ENCODE data around the gene MASP1. TPM values are rescaled to one million over a fixed set of nuclear protein-coding genes. Genes with fewer than 3 reads are reported as not detected.
"Not testable (repeated sequence)": the region's sequence is repeated elsewhere in the genome, so short reads cannot be mapped to it uniquely, and the experiment has no call there.

Gene MASP1
- total and polyA plus RNA-seq, 2 donors (not counting 1 experiment from before 2014, with no cell fraction given), result not detected

GRCh38 chr3:187242900-187243299, 48.6 kb downstream of the MASP1 start:
- H3K79me2 ChIP-seq (ENCODE audit: control insufficient read depth, insufficient read depth, low read length), result no peaks in the 10 kb centered on the region
- no peak overlapping the region for H3K27ac Mint-ChIP-seq
- no peak overlapping the region for H3K4me3 Mint-ChIP-seq
- no peaks in the 10 kb centered on the region for H4K20me1 ChIP-seq (ENCODE audit: control insufficient read depth, insufficient read depth, low read length, poor library complexity, severe bottlenecking)
- peaks cover 0 to 6% (median 0%) of the 10 kb centered on the region in 4 experiments for H3K27me3 ChIP-seq (replicated peaks in 1 of 4; ENCODE audit: control extremely low read depth in 1 of 4, control insufficient read depth in 3 of 4, insufficient read depth in 4 of 4, low read length in 3 of 4)
- H3K4me1 Mint-ChIP-seq, result peaks cover 3% of the 10 kb centered on the region
- H3K4me3 ChIP-seq (ENCODE audit: control extremely low read depth in 1 of 5, extremely low read depth in 1 of 5, insufficient read depth in 1 of 5, low read depth in 2 of 5, low read length in 4 of 5), result no peak overlapping the region
- H3K4me2 ChIP-seq (replicated peaks; ENCODE audit: low read depth, low read length, poor library complexity, severe bottlenecking), result no peak overlapping the region
- DNase-seq (no peak), ATAC-seq (ENCODE audit: low read depth) (no peak)
- no peak for TF ChIP-seq CTCF (IDR thresholded peaks at IDR 0.05)
- no peak for TF ChIP-seq EZH2 (IDR thresholded peaks at IDR 0.05; ENCODE audit: borderline replicate concordance, insufficient read depth, low read depth, low read length, poor library complexity, severe bottlenecking)
- WGBS (ENCODE audit: insufficient coverage), result 93% methylated on average over 2 of the region's 4 CpGs
- ChIA-PET CTCF (no interaction called here), POLR2A (no interaction called here)
- intact Hi-C loops (cut with micrococcal nuclease), result no loop called here
- H3K9me3 ChIP-seq (ENCODE audit: control extremely low read depth in 1 of 3, control insufficient read depth in 2 of 3, insufficient read depth in 1 of 3, low read length in 2 of 3), result no peaks in the 10 kb centered on the region
- no peaks in the 10 kb centered on the region for H3K36me3 ChIP-seq (replicated peaks in 1 of 2; ENCODE audit: control extremely low read depth in 1 of 2, control insufficient read depth in 1 of 2, extremely low read depth in 1 of 2, insufficient read depth in 2 of 2, low read length in 1 of 2)
- H3K27me3 Mint-ChIP-seq, result peaks cover 14% of the 10 kb centered on the region
- H3K9me3 Mint-ChIP-seq (ENCODE audit: insufficient read depth), result no peaks in the 10 kb centered on the region
- no peaks in the 10 kb centered on the region for H3K4me1 ChIP-seq (ENCODE audit: control insufficient read depth in 2 of 2, insufficient read depth in 2 of 2, low read length in 2 of 2)
- H2AFZ ChIP-seq (ENCODE audit: insufficient read depth, low read depth, low read length, poor library complexity, severe bottlenecking), result no peak overlapping the region
- no peak overlapping the region for H3K27ac ChIP-seq (ENCODE audit: low read length in 2 of 2)
- no peak overlapping the region for H3K9ac ChIP-seq (ENCODE audit: low read length)

- H3K9me3 Mint-ChIP-seq (ENCODE audit: insufficient read depth), result no peaks in the 10 kb centered on the region
- no peak for DNase-seq
- H3K4me1 Mint-ChIP-seq, result peaks cover 3% of the 10 kb centered on the region
- H3K27ac Mint-ChIP-seq, result no peak overlapping the region
- Histone ChIP-seq H3K79me2 (ENCODE audit: control insufficient read depth, insufficient read depth, low read length) (no peaks in the 10 kb centered on the region), H2AFZ (ENCODE audit: insufficient read depth, low read depth, low read length, poor library complexity, severe bottlenecking) (no peak overlapping the region), H4K20me1 (ENCODE audit: control insufficient read depth, insufficient read depth, low read length, poor library complexity, severe bottlenecking) (no peaks in the 10 kb centered on the region), H3K27me3 (replicated peaks in 1 of 4; ENCODE audit: control extremely low read depth in 1 of 4, control insufficient read depth in 3 of 4, insufficient read depth in 4 of 4, low read length in 3 of 4) (peaks cover 0 to 6% (median 0%) of the 10 kb centered on the region in 4 experiments), H3K4me1 (ENCODE audit: control insufficient read depth in 2 of 2, insufficient read depth in 2 of 2, low read length in 2 of 2) (no peaks in the 10 kb centered on the region), H3K4me3 (ENCODE audit: control extremely low read depth in 1 of 5, extremely low read depth in 1 of 5, insufficient read depth in 1 of 5, low read depth in 2 of 5, low read length in 4 of 5) (no peak overlapping the region), H3K27ac (ENCODE audit: low read length in 2 of 2) (no peak overlapping the region), H3K4me2 (replicated peaks; ENCODE audit: low read depth, low read length, poor library complexity, severe bottlenecking) (no peak overlapping the region), H3K9me3 (ENCODE audit: control extremely low read depth in 1 of 3, control insufficient read depth in 2 of 3, insufficient read depth in 1 of 3, low read length in 2 of 3) (no peaks in the 10 kb centered on the region), H3K36me3 (replicated peaks in 1 of 2; ENCODE audit: control extremely low read depth in 1 of 2, control insufficient read depth in 1 of 2, extremely low read depth in 1 of 2, insufficient read depth in 2 of 2, low read length in 1 of 2) (no peaks in the 10 kb centered on the region), H3K9ac (ENCODE audit: low read length) (no peak overlapping the region)
- ChIA-PET POLR2A (no interaction called here), CTCF (no interaction called here)
- TF ChIP-seq EZH2 (IDR thresholded peaks at IDR 0.05; ENCODE audit: borderline replicate concordance, insufficient read depth, low read depth, low read length, poor library complexity, severe bottlenecking) (no peak), CTCF (IDR thresholded peaks at IDR 0.05) (no peak)
- intact Hi-C loops (cut with micrococcal nuclease), result no loop called here
- WGBS (ENCODE audit: insufficient coverage), result 100% methylated on average over 3 of the region's 5 CpGs
- ATAC-seq (ENCODE audit: low read depth), result no peak
- no peak overlapping the region for H3K4me3 Mint-ChIP-seq
- H3K27me3 Mint-ChIP-seq, result peaks cover 14% of the 10 kb centered on the region
Observed at GRCh38 chr3:187242435-187242834, 49.1 kb downstream of the MASP1 start.

GRCh38 chr3:187238835-187239234, 52.7 kb downstream of the MASP1 start:
- H2AFZ ChIP-seq (ENCODE audit: insufficient read depth, low read depth, low read length, poor library complexity, severe bottlenecking); H3K4me3 Mint-ChIP-seq; CTCF ChIA-PET; H3K4me3 ChIP-seq (ENCODE audit: control extremely low read depth in 1 of 5, extremely low read depth in 1 of 5, insufficient read depth in 1 of 5, low read depth in 2 of 5, low read length in 4 of 5); DNase-seq; H3K9me3 Mint-ChIP-seq (ENCODE audit: insufficient read depth); H3K27ac ChIP-seq (ENCODE audit: low read length in 2 of 2); H3K4me2 ChIP-seq (replicated peaks; ENCODE audit: low read depth, low read length, poor library complexity, severe bottlenecking); H3K27me3 ChIP-seq (replicated peaks in 1 of 4; ENCODE audit: control extremely low read depth in 1 of 4, control insufficient read depth in 3 of 4, insufficient read depth in 4 of 4, low read length in 3 of 4); H4K20me1 ChIP-seq (ENCODE audit: control insufficient read depth, insufficient read depth, low read length, poor library complexity, severe bottlenecking); H3K36me3 ChIP-seq (replicated peaks in 1 of 2; ENCODE audit: control extremely low read depth in 1 of 2, control insufficient read depth in 1 of 2, extremely low read depth in 1 of 2, insufficient read depth in 2 of 2, low read length in 1 of 2); intact Hi-C loops (cut with micrococcal nuclease); H3K27ac Mint-ChIP-seq; H3K4me1 Mint-ChIP-seq; H3K4me1 ChIP-seq (ENCODE audit: control insufficient read depth in 2 of 2, insufficient read depth in 2 of 2, low read length in 2 of 2); H3K9ac ChIP-seq (ENCODE audit: low read length); POLR2A ChIA-PET; H3K79me2 ChIP-seq (ENCODE audit: control insufficient read depth, insufficient read depth, low read length); ATAC-seq (ENCODE audit: low read depth); H3K9me3 ChIP-seq (ENCODE audit: control extremely low read depth in 1 of 3, control insufficient read depth in 2 of 3, insufficient read depth in 1 of 3, low read length in 2 of 3); H3K27me3 Mint-ChIP-seq: not testable (repeated sequence)
- 88% methylated on average over 1 of the region's 4 CpGs for WGBS (ENCODE audit: insufficient coverage)

All from B cell (primary cell).